VCaP (cell line): ENCODE data around the gene DCXR.

Experiments
- H3K27ac ChIP-seq: fragments of 450-650 bp; 2 replicates; pipeline ENCODE4 v1.5.1; 2017
- TF ChIP-seq, protein P1 (sequence below): fragments of 450-650 bp; conservative IDR thresholded peaks from 2 replicates; pipeline ENCODE4 v1.5.1; 2017; ENCODE audit warnings: mild to moderate bottlenecking, moderate library complexity

Gene DCXR

GRCh38 chr17:82029391-82029790, 8.1 kb downstream of the DCXR start:
- H3K27ac ChIP-seq: peak overlapping the region; percentile 98
- TF ChIP-seq, protein P1, sequence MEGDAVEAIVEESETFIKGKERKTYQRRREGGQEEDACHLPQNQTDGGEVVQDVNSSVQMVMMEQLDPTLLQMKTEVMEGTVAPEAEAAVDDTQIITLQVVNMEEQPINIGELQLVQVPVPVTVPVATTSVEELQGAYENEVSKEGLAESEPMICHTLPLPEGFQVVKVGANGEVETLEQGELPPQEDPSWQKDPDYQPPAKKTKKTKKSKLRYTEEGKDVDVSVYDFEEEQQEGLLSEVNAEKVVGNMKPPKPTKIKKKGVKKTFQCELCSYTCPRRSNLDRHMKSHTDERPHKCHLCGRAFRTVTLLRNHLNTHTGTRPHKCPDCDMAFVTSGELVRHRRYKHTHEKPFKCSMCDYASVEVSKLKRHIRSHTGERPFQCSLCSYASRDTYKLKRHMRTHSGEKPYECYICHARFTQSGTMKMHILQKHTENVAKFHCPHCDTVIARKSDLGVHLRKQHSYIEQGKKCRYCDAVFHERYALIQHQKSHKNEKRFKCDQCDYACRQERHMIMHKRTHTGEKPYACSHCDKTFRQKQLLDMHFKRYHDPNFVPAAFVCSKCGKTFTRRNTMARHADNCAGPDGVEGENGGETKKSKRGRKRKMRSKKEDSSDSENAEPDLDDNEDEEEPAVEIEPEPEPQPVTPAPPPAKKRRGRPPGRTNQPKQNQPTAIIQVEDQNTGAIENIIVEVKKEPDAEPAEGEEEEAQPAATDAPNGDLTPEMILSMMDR: no peak

DNA sequence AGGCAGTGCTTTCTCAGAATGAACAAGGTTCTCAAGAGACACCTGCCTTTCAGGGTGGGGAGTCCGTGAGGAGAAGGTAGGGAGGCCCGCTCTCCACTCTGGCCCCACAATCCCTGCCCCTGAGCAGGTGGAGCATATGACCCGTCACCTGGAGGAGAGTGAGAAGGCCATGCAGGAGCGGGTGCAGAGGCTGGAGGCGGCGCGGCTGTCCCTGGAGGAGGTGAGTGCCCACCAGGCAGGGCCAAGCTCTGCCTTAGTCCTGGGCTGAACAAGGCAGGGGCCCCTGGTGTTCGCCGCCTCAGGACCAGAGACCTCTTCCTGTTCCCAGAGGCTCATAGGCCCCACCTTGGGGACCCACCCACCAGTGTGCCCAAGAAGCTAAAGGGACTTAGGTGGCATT, 8.5 kb downstream of the DCXR start:
- H3K27ac ChIP-seq: peak overlapping the region; percentile 98
- TF ChIP-seq, protein P1: no peak

DNA sequence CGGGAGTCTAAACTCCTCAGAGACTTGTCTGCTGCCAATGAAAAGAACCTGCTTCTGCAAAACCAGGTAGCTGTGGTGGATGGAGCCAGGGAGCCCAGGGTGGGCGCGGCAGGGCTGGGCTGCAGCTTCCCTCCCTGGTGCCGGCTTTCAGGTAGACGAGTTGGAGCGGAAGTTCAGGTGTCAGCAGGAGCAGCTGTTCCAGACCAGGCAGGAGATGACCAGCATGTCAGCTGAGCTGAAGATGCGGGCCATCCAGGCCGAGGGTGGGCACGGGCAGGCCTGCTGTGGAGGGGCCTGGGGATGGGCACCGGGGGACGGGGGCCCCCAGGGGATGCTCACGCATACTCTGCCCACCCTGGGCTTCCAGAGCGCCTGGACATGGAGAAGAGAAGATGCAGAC, 9.3 kb downstream of the DCXR start:
- TF ChIP-seq, protein P1: no peak
- peak overlapping the region; percentile 98; the same call in 1 of the 2 replicates for H3K27ac ChIP-seq

DNA sequence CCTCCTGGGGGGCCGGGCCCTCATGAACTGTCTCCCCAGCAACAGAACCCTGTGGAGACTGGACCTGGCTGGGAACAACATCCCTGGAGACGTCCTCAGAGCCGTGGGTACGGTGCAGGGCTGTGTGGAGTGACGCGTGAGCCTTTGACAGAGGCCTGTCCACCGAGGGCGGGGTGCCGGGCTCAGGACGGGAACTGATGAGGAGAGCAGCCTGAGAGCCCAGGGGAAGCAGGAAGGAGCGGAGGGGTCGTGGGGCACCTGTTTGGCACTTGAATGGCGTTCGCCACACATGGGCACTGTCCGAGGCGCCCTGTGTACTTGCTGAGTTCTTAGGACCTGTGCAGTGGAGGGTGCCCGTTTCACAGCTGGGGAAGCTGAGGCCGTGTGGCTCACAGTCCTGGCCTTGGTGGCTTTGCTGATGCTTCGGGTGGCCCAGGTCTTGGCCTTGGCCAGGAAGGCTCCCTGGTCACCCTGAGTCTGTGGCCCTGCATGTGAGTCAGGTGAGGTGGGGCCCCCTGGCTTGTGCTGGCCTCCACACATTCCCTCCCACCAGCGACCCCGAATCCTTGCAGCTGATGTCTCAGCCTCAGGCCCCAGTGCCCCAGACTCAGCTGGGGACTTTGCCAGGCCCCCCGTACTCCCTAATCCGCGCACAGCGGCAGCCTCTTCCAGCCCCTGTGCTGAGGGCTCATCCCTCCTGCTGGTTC, 11.9 kb downstream of the DCXR start:
- no peak overlapping the region for H3K27ac ChIP-seq
- TF ChIP-seq, protein P1: no peak

DNA sequence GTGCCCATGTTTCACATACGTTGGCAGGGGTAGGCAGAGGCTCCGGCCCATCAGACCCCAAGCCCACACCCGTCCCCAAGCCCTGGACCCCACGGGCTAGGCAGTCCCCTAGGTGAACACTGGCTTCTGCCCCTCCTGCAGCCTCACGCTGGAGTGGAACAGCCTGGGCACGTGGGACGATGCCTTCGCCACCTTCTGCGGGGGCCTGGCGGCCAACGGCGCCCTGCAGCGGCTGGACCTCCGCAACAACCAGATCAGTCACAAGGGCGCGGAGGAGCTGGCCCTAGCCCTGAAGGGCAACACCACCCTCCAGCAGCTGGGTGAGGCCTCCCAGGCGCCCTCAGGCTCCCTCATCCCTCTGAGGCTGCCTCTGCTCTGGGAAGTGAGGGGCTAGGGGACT, 12.6 kb downstream of the DCXR start:
- H3K27ac ChIP-seq: no peak overlapping the region; the same call in 1 of the 2 replicates
- TF ChIP-seq, protein P1: no peak

GRCh38 chr17:82023447-82024241, 13.9 kb downstream of the DCXR start:
- TF ChIP-seq, protein P1: no peak
- H3K27ac ChIP-seq: peak overlapping the region; percentile 91

GRCh38 chr17:82022981-82023446, 14.5 kb downstream of the DCXR start, which contains the start of gene LRRC45:
LRRC45 (plus strand) TSS chr17:82023305; CDS start chr17:82023644, 339 bp downstream.
- H3K27ac ChIP-seq: peak within 1 kb of the TSS; percentile 91
- TF ChIP-seq, protein P1: no peak
